K562 (cell line): Measurements from ENCODE around the gene TMEM131L. TPM values are rescaled to one million over a fixed set of nuclear protein-coding genes. Genes with fewer than 3 reads are reported as not detected.

Experiments used
- ARID1B ChIP-seq: fragments of 450-650 bp; IDR thresholded peaks from 2 replicates; pipeline ENCODE4 v1.6.1; 2016; ENCODE audit warnings: antibody characterized with exemption, mild to moderate bottlenecking, inconsistent platforms
- ARID2 ChIP-seq: fragments of 450-650 bp; IDR thresholded peaks from 2 replicates; pipeline ENCODE4 v1.6.1; 2017; ENCODE audit warnings: antibody characterized with exemption, mild to moderate bottlenecking
- ATF1 ChIP-seq, 2 experiments: fragments of 450-650 bp in 1 of 2; IDR thresholded peaks; 2 replicates each; pipeline ENCODE4 v1.6.1; 2016; ENCODE audit warnings: missing compliant biosample characterization in 1 of 2, missing genetic modification characterization in 1 of 2
- CBX2 ChIP-seq: fragments of 200-600 bp; sonication (generic); IDR thresholded peaks from one replicate; pipeline ENCODE4 v1.6.1; 2012; ENCODE audit warnings: mild to moderate bottlenecking, low read length, inconsistent platforms; ENCODE audit not compliant: insufficient read depth, poor library complexity, severe bottlenecking
- DIDO1 ChIP-seq: fragments of 450-650 bp; IDR thresholded peaks from 2 replicates; pipeline ENCODE4 v1.6.1; 2016; ENCODE audit warnings: low read depth, missing biosample characterization, missing genetic modification characterization
- EP400 ChIP-seq: fragments of 450-650 bp; IDR thresholded peaks from 2 replicates; pipeline ENCODE4 v1.6.1; 2017; ENCODE audit warnings: antibody characterized with exemption, mild to moderate bottlenecking, moderate library complexity
- ESRRA ChIP-seq: fragments of 450-650 bp; IDR thresholded peaks from 2 replicates; pipeline ENCODE4 v1.6.1; 2014; ENCODE audit warnings: low read depth, mild to moderate bottlenecking, moderate library complexity, borderline replicate concordance
- HIVEP1 ChIP-seq: fragments of 250-450 bp; sonication (Bioruptor Pico); IDR thresholded peaks from 2 replicates; pipeline ENCODE4 v1.4.0; 2020; ENCODE audit warnings: mild to moderate bottlenecking
- RAD51 ChIP-seq: fragments of 450-650 bp; IDR thresholded peaks from 2 replicates; pipeline ENCODE4 v1.7.1; 2016; ENCODE audit warnings: low read depth, mild to moderate bottlenecking, borderline replicate concordance
- RNF2 ChIP-seq: sonication (generic); IDR thresholded peaks from 2 replicates; pipeline ENCODE4 v1.6.1; 2016
- RUNX1 ChIP-seq: sonication (generic); IDR thresholded peaks from 2 replicates; pipeline ENCODE4 v1.6.1; 2016; ENCODE audit warnings: antibody characterized with exemption, low read depth
- SPI1 ChIP-seq: IDR thresholded peaks from 2 replicates; pipeline ENCODE4 v1.6.1; 2011; ENCODE audit warnings: low read depth, low read length, control low read depth, borderline replicate concordance
- ZNF175 ChIP-seq: fragments of 200-800 bp; sonication (Bioruptor generic); IDR thresholded peaks from 2 replicates; pipeline ENCODE4 v1.6.1; 2016; ENCODE audit warnings: low read depth, mild to moderate bottlenecking, missing genetic modification characterization, missing compliant biosample characterization
- polyA plus RNA-seq, 8 experiments: library from polyadenylated mRNA; depleted of rRNA in 4 of 8; stranded (reverse) in 5 of 8; unstranded in 3 of 8; fragments of >200 nt; fragmentation: Nextera tagmentation in 2 of 8; fragmentation: Illumina TruSeq in 1 of 8; extraction: Ambion mirVana in 2 of 8; extraction: Trizol in 1 of 8; gene quantifications; 2 replicates each; pipeline versions ENCODE4 v1.2.1 to v1.2.3, GENCODE V29; 2011 to 2014; ENCODE audit warnings: inconsistent platforms in 1 of 8, missing spikeins in 1 of 8
- total RNA-seq, 7 experiments: library from RNA; depleted of rRNA in 6 of 7; stranded (reverse); fragments of >200 nt in 6 of 7; fragmentation: Illumina TruSeq in 2 of 7; extraction: Trizol in 2 of 7; gene quantifications; 2 replicates each; pipeline versions ENCODE4 v1.2.1 to v1.2.3, GENCODE V29; 2011 to 2021; ENCODE audit warnings: low replicate concordance in 1 of 7
- TF ChIP-seq, protein P1 (sequence below): sonication (generic); formaldehyde crosslinking; IDR thresholded peaks from 2 replicates; pipeline ENCODE4 v1.8.0; 2022; ENCODE audit warnings: mild to moderate bottlenecking, missing genetic modification reagents
- TF ChIP-seq, protein P2 (sequence below): fragments of 150-350 bp; IDR thresholded peaks from 2 replicates; pipeline ENCODE4 v1.6.1; 2014; ENCODE audit warnings: low read depth, mild to moderate bottlenecking, low read length, borderline replicate concordance
- TF ChIP-seq, protein P3 (sequence below): fragments of 450-650 bp; IDR thresholded peaks from 2 replicates; pipeline ENCODE4 v1.6.1; 2016; ENCODE audit warnings: mild to moderate bottlenecking
- TF ChIP-seq, protein P4 (sequence below): fragments of 450-650 bp; IDR thresholded peaks from 2 replicates; pipeline ENCODE4 v1.6.1; 2016; ENCODE audit warnings: borderline replicate concordance
- TF ChIP-seq, protein P5 (sequence below): fragments of 450-650 bp; IDR thresholded peaks from 2 replicates; pipeline ENCODE4 v1.6.1; 2016; ENCODE audit warnings: missing biosample characterization, missing genetic modification characterization

Gene TMEM131L
- total and polyA plus RNA-seq, 9 of the 15 experiments (the other 6 are each of a cell fraction or from before 2014, with no cell fraction given): 1.2 to 20.8 (median 12.9) TPM

DNA sequence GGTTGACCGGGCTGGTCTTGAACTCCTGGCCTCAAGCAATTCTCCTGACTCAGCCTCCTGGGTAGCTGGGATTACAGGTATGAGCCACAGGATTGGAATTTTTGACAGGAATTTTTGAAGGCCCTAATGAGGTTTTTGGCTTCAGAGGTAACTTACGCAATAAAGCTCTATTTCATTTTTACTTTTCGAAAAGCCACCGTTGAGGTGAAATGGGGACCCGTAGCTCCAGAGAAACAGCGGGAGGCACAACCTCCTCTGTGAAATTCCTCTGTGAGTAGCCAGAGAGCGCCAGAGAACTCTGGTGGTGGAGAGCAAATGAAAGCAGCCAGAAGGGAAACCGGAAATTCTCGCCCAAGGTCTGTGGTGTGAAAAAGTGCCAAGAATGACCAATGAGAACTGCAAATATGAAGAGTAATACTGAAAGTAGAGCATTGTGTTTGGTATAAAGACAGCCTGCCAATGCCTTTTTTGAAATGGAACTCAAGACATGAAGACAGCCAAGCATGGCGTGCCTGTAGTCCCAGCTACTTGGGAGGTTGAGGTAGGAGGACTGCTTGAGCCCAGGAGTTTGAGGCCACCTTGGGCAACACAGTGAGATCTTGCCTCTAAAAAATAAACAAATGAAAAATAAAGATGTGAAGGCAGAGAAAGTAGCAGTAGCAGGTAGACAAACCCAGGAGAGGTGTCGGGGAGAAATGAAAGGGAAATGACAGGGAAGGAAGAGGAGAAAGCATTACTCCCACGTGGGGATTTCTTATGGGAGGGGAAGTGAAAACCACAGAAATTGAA is 33.0 kb upstream of the TMEM131L start (continued):
- TF ChIP-seq, protein P1, sequence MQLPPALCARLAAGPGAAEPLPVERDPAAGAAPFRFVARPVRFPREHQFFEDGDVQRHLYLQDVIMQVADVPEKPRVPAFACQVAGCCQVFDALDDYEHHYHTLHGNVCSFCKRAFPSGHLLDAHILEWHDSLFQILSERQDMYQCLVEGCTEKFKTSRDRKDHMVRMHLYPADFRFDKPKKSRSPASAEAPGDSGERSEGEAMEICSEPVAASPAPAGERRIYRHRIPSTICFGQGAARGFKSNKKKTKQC (CRISPR knock-in tag): no peak
- peak; percentile 69; the same call in 1 of the 2 replicates for TF ChIP-seq ZNF175 (CRISPR knock-in tag)
- TF ChIP-seq, protein P2, sequence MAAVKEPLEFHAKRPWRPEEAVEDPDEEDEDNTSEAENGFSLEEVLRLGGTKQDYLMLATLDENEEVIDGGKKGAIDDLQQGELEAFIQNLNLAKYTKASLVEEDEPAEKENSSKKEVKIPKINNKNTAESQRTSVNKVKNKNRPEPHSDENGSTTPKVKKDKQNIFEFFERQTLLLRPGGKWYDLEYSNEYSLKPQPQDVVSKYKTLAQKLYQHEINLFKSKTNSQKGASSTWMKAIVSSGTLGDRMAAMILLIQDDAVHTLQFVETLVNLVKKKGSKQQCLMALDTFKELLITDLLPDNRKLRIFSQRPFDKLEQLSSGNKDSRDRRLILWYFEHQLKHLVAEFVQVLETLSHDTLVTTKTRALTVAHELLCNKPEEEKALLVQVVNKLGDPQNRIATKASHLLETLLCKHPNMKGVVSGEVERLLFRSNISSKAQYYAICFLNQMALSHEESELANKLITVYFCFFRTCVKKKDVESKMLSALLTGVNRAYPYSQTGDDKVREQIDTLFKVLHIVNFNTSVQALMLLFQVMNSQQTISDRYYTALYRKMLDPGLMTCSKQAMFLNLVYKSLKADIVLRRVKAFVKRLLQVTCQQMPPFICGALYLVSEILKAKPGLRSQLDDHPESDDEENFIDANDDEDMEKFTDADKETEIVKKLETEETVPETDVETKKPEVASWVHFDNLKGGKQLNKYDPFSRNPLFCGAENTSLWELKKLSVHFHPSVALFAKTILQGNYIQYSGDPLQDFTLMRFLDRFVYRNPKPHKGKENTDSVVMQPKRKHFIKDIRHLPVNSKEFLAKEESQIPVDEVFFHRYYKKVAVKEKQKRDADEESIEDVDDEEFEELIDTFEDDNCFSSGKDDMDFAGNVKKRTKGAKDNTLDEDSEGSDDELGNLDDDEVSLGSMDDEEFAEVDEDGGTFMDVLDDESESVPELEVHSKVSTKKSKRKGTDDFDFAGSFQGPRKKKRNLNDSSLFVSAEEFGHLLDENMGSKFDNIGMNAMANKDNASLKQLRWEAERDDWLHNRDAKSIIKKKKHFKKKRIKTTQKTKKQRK: no peak
- TF ChIP-seq, protein P3, sequence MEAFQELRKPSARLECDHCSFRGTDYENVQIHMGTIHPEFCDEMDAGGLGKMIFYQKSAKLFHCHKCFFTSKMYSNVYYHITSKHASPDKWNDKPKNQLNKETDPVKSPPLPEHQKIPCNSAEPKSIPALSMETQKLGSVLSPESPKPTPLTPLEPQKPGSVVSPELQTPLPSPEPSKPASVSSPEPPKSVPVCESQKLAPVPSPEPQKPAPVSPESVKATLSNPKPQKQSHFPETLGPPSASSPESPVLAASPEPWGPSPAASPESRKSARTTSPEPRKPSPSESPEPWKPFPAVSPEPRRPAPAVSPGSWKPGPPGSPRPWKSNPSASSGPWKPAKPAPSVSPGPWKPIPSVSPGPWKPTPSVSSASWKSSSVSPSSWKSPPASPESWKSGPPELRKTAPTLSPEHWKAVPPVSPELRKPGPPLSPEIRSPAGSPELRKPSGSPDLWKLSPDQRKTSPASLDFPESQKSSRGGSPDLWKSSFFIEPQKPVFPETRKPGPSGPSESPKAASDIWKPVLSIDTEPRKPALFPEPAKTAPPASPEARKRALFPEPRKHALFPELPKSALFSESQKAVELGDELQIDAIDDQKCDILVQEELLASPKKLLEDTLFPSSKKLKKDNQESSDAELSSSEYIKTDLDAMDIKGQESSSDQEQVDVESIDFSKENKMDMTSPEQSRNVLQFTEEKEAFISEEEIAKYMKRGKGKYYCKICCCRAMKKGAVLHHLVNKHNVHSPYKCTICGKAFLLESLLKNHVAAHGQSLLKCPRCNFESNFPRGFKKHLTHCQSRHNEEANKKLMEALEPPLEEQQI: peak; percentile 80; the same call in 1 of the 2 replicates
- TF ChIP-seq SPI1: peak; percentile 86
- no peak for TF ChIP-seq CBX2
- TF ChIP-seq ARID1B: peak; percentile 41; the same call in 1 of the 2 replicates
- TF ChIP-seq ESRRA: no peak
- TF ChIP-seq RNF2: no peak
- TF ChIP-seq RAD51: no peak
- TF ChIP-seq, protein P4, sequence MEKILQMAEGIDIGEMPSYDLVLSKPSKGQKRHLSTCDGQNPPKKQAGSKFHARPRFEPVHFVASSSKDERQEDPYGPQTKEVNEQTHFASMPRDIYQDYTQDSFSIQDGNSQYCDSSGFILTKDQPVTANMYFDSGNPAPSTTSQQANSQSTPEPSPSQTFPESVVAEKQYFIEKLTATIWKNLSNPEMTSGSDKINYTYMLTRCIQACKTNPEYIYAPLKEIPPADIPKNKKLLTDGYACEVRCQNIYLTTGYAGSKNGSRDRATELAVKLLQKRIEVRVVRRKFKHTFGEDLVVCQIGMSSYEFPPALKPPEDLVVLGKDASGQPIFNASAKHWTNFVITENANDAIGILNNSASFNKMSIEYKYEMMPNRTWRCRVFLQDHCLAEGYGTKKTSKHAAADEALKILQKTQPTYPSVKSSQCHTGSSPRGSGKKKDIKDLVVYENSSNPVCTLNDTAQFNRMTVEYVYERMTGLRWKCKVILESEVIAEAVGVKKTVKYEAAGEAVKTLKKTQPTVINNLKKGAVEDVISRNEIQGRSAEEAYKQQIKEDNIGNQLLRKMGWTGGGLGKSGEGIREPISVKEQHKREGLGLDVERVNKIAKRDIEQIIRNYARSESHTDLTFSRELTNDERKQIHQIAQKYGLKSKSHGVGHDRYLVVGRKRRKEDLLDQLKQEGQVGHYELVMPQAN: peak; percentile 50; the same call in 1 of the 2 replicates
- TF ChIP-seq DIDO1: no peak
- TF ChIP-seq, protein P5, sequence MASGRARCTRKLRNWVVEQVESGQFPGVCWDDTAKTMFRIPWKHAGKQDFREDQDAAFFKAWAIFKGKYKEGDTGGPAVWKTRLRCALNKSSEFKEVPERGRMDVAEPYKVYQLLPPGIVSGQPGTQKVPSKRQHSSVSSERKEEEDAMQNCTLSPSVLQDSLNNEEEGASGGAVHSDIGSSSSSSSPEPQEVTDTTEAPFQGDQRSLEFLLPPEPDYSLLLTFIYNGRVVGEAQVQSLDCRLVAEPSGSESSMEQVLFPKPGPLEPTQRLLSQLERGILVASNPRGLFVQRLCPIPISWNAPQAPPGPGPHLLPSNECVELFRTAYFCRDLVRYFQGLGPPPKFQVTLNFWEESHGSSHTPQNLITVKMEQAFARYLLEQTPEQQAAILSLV: no peak
- no peak for TF ChIP-seq HIVEP1 (CRISPR knock-in tag)
- no peak for TF ChIP-seq RUNX1
- peak; percentile 89 for TF ChIP-seq ARID2
- TF ChIP-seq EP400: peak; percentile 32; the same call in 1 of the 2 replicates
- TF ChIP-seq ATF1 (CRISPR knock-in tag; IDR thresholded peaks at IDR 0.05): no peak
- peak; percentile 12; the same call in 1 of the 2 replicates for TF ChIP-seq ATF1 (tag; IDR thresholded peaks at IDR 0.05)
